Lower lobe of right lung (tissue), 2 donors: ENCODE data around the gene UBTF. TPM values are rescaled to one million over a fixed set of nuclear protein-coding genes. Genes with fewer than 3 reads are reported as not detected.

Experiments used
- ATAC-seq, 2 donors: fragments of 200-7000 bp; cut with Tn5 transposase; one replicate each; pipeline ENCODE4 v1.9.1; 2020 to 2022; ENCODE audit warnings: mild to moderate bottlenecking in 2 of 2, moderate library complexity in 2 of 2
- DNase-seq: peaks from one replicate; pipeline ENCODE4 v3.0.0-alpha.2; 2020
- H3K27ac ChIP-seq: fragments of 200-600 bp; one replicate; pipeline ENCODE4 v1.8.0; 2022
- H3K27me3 ChIP-seq: fragments of 200-600 bp; one replicate; pipeline ENCODE4 v1.8.0; 2022; ENCODE audit warnings: low read depth
- H3K36me3 ChIP-seq: fragments of 200-600 bp; one replicate; pipeline ENCODE4 v1.8.0; 2022; ENCODE audit warnings: mild to moderate bottlenecking
- H3K4me1 ChIP-seq: fragments of 200-600 bp; one replicate; pipeline ENCODE4 v1.8.0; 2022
- H3K4me3 ChIP-seq: fragments of 200-600 bp; one replicate; pipeline ENCODE4 v1.8.0; 2022; ENCODE audit warnings: mild to moderate bottlenecking
- H3K9me3 ChIP-seq: fragments of 200-600 bp; one replicate; pipeline ENCODE4 v1.8.0; 2022
- CTCF ChIP-seq: fragments of 200-600 bp; IDR thresholded peaks from one replicate; pipeline ENCODE4 v1.8.0; 2022; ENCODE audit warnings: antibody characterized with exemption, mild to moderate bottlenecking
- intact Hi-C: fragments of 100-400 bp; cut with DNase I; formaldehyde crosslinking; loops from one replicate; pipeline ENCODE4 v1.11.0; 2022
- total RNA-seq: library from RNA; stranded (reverse); fragmentation: NEBNext Ultra II Directional; extraction: Animal tissue kit (Norgen Biotek cat#: 25700); gene quantifications from one replicate; pipeline ENCODE4 v1.2.1, GENCODE V29; 2021
- donor health status: DM: no; HTN: yes; CAD: no; lungs with severe emphysema.

UBTF gene
- total RNA-seq, 1 donor from 2014 or later: 56.7 TPM

DNA sequence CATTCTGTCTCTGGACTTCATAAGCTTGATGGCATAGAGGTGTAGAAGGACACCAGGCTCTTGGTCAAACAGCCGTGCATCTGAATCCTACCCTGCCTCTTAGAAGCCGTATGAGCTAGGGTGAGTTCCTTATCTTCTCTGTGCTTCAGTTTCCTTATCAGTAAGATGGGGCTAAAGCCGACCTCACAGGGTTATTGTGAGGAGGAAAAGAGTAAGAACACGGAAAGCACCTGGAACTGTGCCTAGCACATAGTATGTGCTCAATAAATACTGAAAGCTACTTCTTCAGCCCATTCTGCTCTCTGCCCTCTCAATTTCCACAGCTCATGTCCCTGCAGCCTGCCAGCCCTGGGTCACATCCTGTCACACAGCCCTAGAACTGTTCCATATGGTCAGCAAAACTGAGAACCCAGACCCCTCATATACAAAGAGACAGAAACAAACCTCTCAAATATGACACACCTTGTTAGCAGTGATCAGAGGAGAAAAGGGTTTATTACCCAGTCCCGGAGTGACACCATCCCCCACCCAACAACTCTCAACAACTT is 17.0 kb upstream of the UBTF start:
- Histone ChIP-seq H3K4me1 (no peaks in the 10 kb centered on the region), H3K4me3 (no peak overlapping the region), H3K9me3 (no peaks in the 10 kb centered on the region), H3K36me3 (no peaks in the 10 kb centered on the region), H3K27me3 (no peaks in the 10 kb centered on the region), H3K27ac (no peak overlapping the region)
- no peak for DNase-seq
- TF ChIP-seq CTCF: no peak
- no peak for ATAC-seq
- intact Hi-C loops: no loop called here

DNA sequence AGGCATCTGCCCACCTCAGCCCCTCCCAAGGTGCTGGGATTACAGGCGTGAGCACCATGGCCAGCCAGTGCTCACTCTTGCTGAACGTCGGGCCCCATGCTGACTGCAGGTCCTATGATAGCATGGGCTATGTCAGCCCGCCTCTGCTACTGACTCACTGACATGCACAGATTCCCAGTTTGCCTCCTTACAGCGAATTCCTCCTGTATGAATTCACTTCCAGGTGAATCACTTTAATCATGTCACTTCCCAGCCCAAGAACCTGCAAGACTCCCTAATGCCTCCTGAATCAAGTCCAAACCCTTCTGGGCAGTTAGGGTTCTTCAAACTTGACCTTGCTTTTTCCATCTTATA is 16.1 kb upstream of the UBTF start:
- Histone ChIP-seq H3K27ac (no peak overlapping the region), H3K4me3 (no peak overlapping the region), H3K27me3 (no peaks in the 10 kb centered on the region), H3K36me3 (no peaks in the 10 kb centered on the region), H3K9me3 (no peaks in the 10 kb centered on the region), H3K4me1 (no peaks in the 10 kb centered on the region)
- ATAC-seq (no peak), DNase-seq (no peak)
- intact Hi-C loops: no loop called here
- no peak for TF ChIP-seq CTCF

GRCh38 chr17:44233582-44233981 is 14.1 kb upstream of the UBTF start:
- no peaks in the 10 kb centered on the region for H3K27me3 ChIP-seq
- no peak overlapping the region for H3K4me3 ChIP-seq
- ATAC-seq (no peak), DNase-seq (no peak)
- intact Hi-C loops: no loop called here
- no peaks in the 10 kb centered on the region for H3K4me1 ChIP-seq
- no peaks in the 10 kb centered on the region for H3K36me3 ChIP-seq
- H3K9me3 ChIP-seq: no peaks in the 10 kb centered on the region
- no peak for TF ChIP-seq CTCF
- H3K27ac ChIP-seq: no peak overlapping the region

GRCh38 chr17:44232061-44232460 is 12.6 kb upstream of the UBTF start:
- no peaks in the 10 kb centered on the region for H3K27me3 ChIP-seq
- intact Hi-C loops: no loop called here
- H3K4me3 ChIP-seq: no peak overlapping the region
- no peaks in the 10 kb centered on the region for H3K36me3 ChIP-seq
- DNase-seq: no peak
- no peak for ATAC-seq
- no peaks in the 10 kb centered on the region for H3K4me1 ChIP-seq
- H3K27ac ChIP-seq: no peak overlapping the region
- H3K9me3 ChIP-seq: no peaks in the 10 kb centered on the region
- TF ChIP-seq CTCF: no peak

- Histone ChIP-seq H3K4me1 (no peaks in the 10 kb centered on the region), H3K27me3 (no peaks in the 10 kb centered on the region), H3K9me3 (no peaks in the 10 kb centered on the region), H3K4me3 (no peak overlapping the region), H3K27ac (no peak overlapping the region), H3K36me3 (no peaks in the 10 kb centered on the region)
- intact Hi-C loops: no loop called here
- ATAC-seq (no peak), DNase-seq (no peak)
- TF ChIP-seq CTCF: no peak
These were observed 10.7 kb upstream of the UBTF start for GRCh38 chr17:44230140-44230539.

- Histone ChIP-seq H3K4me1 (no peaks in the 10 kb centered on the region), H3K9me3 (no peaks in the 10 kb centered on the region), H3K36me3 (no peaks in the 10 kb centered on the region), H3K4me3 (no peak overlapping the region), H3K27me3 (no peaks in the 10 kb centered on the region), H3K27ac (no peak overlapping the region)
- DNase-seq (no peak), ATAC-seq (no peak)
- intact Hi-C loops: no loop called here
- TF ChIP-seq CTCF: no peak
These were observed 9.6 kb upstream of the UBTF start for GRCh38 chr17:44229090-44229489.
